Heart right ventricle (tissue), 16 donors: Measurements from ENCODE around the gene AMN1. TPM values are rescaled to one million over a fixed set of nuclear protein-coding genes. Genes with fewer than 3 reads are reported as not detected.

Experiments
- ATAC-seq, 8 donors: fragments of 200-7000 bp; cut with Tn5 transposase; one replicate each; pipeline ENCODE4 v1.9.1; 2020; ENCODE audit warnings: mild to moderate bottlenecking in 8 of 8, moderate library complexity in 8 of 8, moderate number of reproducible peaks in 1 of 8
- DNase-seq, 2 donors: peaks; one replicate each; pipeline ENCODE4 v3.0.0-alpha.2; 2020
- H3K27ac ChIP-seq, 10 donors: fragments of 200-600 bp; sonication (generic) in 2 of 10; one replicate each; pipeline versions ENCODE4 v1.5.0 to v1.8.0; 2020 to 2022; ENCODE audit warnings: mild to moderate bottlenecking in 3 of 10
- H3K27me3 ChIP-seq, 7 donors: fragments of 200-600 bp; one replicate each; pipeline ENCODE4 v1.8.0; 2021 to 2022; ENCODE audit warnings: mild to moderate bottlenecking in 2 of 7
- H3K36me3 ChIP-seq, 9 donors: fragments of 200-600 bp; sonication (generic) in 1 of 9; one replicate each; pipeline versions ENCODE4 v1.5.0 to v1.8.0; 2020 to 2022; ENCODE audit warnings: mild to moderate bottlenecking in 2 of 9
- H3K4me1 ChIP-seq, 9 donors: fragments of 200-600 bp; sonication (generic) in 1 of 9; one replicate each; pipeline versions ENCODE4 v1.5.0 to v1.8.0; 2020 to 2022; ENCODE audit warnings: mild to moderate bottlenecking in 4 of 9
- H3K4me3 ChIP-seq, 10 donors: fragments of 200-600 bp; sonication (generic) in 2 of 10; one replicate each; pipeline versions ENCODE4 v1.5.0 to v1.8.0; 2020 to 2022; ENCODE audit warnings: mild to moderate bottlenecking in 7 of 10, moderate library complexity in 2 of 10
- H3K9me3 ChIP-seq, 11 donors: fragments of 200-600 bp in 10 of 11; sonication (generic) in 2 of 11; one replicate each; pipeline versions ENCODE4 v1.5.0 to v1.8.0; 2013 to 2022; ENCODE audit warnings: mild to moderate bottlenecking in 2 of 11, control low read depth in 1 of 11, moderate library complexity in 1 of 11
- WGBS, 2 donors: extraction: QIAGEN DNeasy Blood & Tissue Kit; methylation state at CpG; one replicate each; pipeline ENCODE4 v1.1.7; 2013; ENCODE audit warnings: inconsistent platforms in 1 of 2; 5-methylcytosine and 5-hydroxymethylcytosine counted together
- intact Hi-C, 10 donors: fragments of 100-400 bp; cut with DNase I; formaldehyde crosslinking; loops; one replicate each; pipeline versions ENCODE4 v1.11.1 to v1.14.2; 2022
- polyA plus RNA-seq, 2 donors: library from polyadenylated mRNA; stranded (reverse); fragments of 200-250 nt; gene quantifications; one replicate each; pipeline ENCODE4 v1.2.3, GENCODE V29; 2013
- total RNA-seq, 10 donors: library from RNA; stranded (reverse); fragmentation: NEBNext Ultra II Directional in 3 of 10; extraction: Animal tissue kit (Norgen Biotek cat#: 25700) in 3 of 10; gene quantifications; one replicate each; pipeline versions ENCODE4 v1.2.1 to v1.2.4, GENCODE V29; 2021 to 2023
- TF ChIP-seq, protein P1 (sequence below), 9 donors: fragments of 200-600 bp; sonication (generic) in 2 of 9; IDR thresholded peaks; one replicate each; pipeline versions ENCODE4 v1.5.0 to v1.8.0; 2021 to 2022; ENCODE audit warnings: antibody characterized with exemption in 9 of 9, mild to moderate bottlenecking in 5 of 9, moderate library complexity in 1 of 9
- donor health status: Arrhythmogenic right ventricular cardiomyopathy.
- donor health status: ischemic (EF 13 %, LVEDD 7.1; RV severe dilation, severe dysfunction).
- donor health status: healthy with polysubstance abuse.
- donor health status: DM: no; HTN: yes; CAD: no.
- donor health status: DM: no; HTN: no; CAD: no.
- donor health status: ischemic (EF 25% LVEDD 6.9; RV normal size, moderate dysfunction).
- donor health status: ischemic (EF 25% LVEDD 5.7; RV mildly dilated, moderate dysfunction).
- donor health status: healthy.
- donor health status: DM: yes; HTN: yes; CAD: no.
- donor health status: Ischemic cardiomyopathy.
- donor health status: ischemic (EF 35%, LVEDD 5.7; RV mildly dilated, moderate dysfunction).
- donor health status: nonischemic (EF 11% LVEDD 7.7; RV severe dilation, severe dysfunction).
- donor health status: DM: yes; HTN: yes; CAD: no.
- donor health status: PGD.
- donor health status: ischemic (EF 29% LVEDD 5.4; RV normal size, mild dysfunction).
- donor health status: nonischemic (EF 23%, LVEDD 6.1; RV moderate dilation, normal function).

AMN1 gene
- total and polyA plus RNA-seq, 12 donors = 11.3 to 24.9 (median 14.0) TPM

DNA sequence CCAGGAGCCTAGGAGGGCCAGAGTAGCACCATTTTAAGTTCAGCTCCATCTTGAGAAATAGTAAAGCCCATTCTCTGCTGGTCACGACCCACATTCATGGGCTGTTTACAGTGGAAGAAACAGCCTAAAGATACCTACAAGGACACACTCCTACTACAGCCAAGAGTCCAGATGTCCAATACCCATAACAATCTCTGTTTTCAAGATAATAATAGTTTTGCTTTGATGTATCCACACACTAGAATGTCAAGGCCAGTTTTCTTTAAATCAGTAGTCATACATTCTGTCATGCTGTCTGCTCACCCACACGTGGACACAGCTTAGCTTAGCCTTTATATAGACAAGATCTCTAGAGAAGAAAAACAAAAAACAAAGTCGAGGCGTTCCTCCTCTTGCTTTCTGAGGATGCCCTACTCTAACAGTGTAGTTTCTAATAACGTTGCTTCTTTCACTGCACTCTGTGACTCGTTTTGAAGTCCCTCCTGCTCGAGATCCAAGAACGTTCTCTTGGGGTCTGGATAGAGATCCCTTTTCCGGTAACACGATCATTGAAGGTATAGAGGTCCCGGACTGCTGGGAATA, 87.2 kb downstream of the AMN1 start:
- H3K36me3 ChIP-seq = no peaks in the 10 kb centered on the region
- H3K27me3 ChIP-seq = no peaks in the 10 kb centered on the region
- TF ChIP-seq, protein P1, sequence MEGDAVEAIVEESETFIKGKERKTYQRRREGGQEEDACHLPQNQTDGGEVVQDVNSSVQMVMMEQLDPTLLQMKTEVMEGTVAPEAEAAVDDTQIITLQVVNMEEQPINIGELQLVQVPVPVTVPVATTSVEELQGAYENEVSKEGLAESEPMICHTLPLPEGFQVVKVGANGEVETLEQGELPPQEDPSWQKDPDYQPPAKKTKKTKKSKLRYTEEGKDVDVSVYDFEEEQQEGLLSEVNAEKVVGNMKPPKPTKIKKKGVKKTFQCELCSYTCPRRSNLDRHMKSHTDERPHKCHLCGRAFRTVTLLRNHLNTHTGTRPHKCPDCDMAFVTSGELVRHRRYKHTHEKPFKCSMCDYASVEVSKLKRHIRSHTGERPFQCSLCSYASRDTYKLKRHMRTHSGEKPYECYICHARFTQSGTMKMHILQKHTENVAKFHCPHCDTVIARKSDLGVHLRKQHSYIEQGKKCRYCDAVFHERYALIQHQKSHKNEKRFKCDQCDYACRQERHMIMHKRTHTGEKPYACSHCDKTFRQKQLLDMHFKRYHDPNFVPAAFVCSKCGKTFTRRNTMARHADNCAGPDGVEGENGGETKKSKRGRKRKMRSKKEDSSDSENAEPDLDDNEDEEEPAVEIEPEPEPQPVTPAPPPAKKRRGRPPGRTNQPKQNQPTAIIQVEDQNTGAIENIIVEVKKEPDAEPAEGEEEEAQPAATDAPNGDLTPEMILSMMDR (IDR thresholded peaks at IDR 0.05) = no peak
- H3K27ac ChIP-seq = no peak overlapping the region
- intact Hi-C loops = no loop called here
- no peak for ATAC-seq
- H3K4me3 ChIP-seq = no peak overlapping the region
- WGBS, 2 donors = 68 to 75% methylated on average over 11 of the region's 11 CpGs
- no peak for DNase-seq
- H3K9me3 ChIP-seq = no peaks in the 10 kb centered on the region
- H3K4me1 ChIP-seq = peaks cover 0 to 4% (median 0%) of the 10 kb centered on the region in 9 donors

- no peaks in the 10 kb centered on the region for H3K9me3 ChIP-seq
- ATAC-seq (no peak), DNase-seq (no peak)
- WGBS, 2 donors = 86 to 89% methylated on average over 1 of the region's 1 CpG
- TF ChIP-seq, protein P1 (IDR thresholded peaks at IDR 0.05) = no peak
- peaks cover 2 to 24% (median 13%) of the 10 kb centered on the region in 9 donors for H3K4me1 ChIP-seq
- H3K27me3 ChIP-seq = no peaks in the 10 kb centered on the region
- H3K4me3 ChIP-seq = no peak overlapping the region
- no peak overlapping the region for H3K27ac ChIP-seq
- H3K36me3 ChIP-seq = no peaks in the 10 kb centered on the region
- intact Hi-C loops = loop anchor here in 3 of 10 donors (2.0 to 5.0 kb wide), 3 partner anchors 42 to 232 kb away; partner anchors contain the start of gene DENND5B (in 1 of the 3)
These were observed 94.2 kb downstream of the AMN1 start for GRCh38 chr12:31634620-31635019.

DNA sequence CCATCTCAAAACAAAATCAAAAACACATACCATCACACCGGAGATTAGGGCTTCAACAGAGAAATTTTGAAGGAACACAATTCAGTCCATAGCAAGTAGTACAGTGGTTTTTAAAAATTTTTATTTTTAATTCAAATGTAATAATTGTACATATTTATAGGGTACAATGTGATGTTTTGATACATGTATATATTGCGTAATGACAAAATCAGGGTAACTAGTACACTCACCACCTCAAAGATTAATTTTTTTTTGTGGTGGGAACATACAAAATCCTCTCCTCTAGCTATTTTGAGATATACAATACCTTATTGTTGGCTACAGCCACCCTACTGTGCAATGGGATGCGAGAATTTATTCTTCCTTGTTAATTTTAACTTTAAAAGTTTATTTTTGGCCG, 95.4 kb downstream of the AMN1 start:
- no peak for ATAC-seq
- Histone ChIP-seq H3K4me1 (peaks cover 6 to 28% (median 17%) of the 10 kb centered on the region in 9 donors), H3K36me3 (no peaks in the 10 kb centered on the region), H3K9me3 (no peaks in the 10 kb centered on the region), H3K4me3 (no peak overlapping the region), H3K27me3 (no peaks in the 10 kb centered on the region), H3K27ac (no peak overlapping the region)
- 82 to 95% methylated on average over 4 of the region's 4 CpGs for WGBS, 2 donors
- TF ChIP-seq, protein P1 (IDR thresholded peaks at IDR 0.05) = no peak
- no peak for DNase-seq
- intact Hi-C loops = loop anchor here in 1 of 10 donors (5.0 kb wide), 1 partner anchor 41 kb away; the partner anchor contains the start of gene DENND5B

- Histone ChIP-seq H3K27ac (no peak overlapping the region), H3K36me3 (no peaks in the 10 kb centered on the region), H3K4me3 (no peak overlapping the region), H3K4me1 (peaks cover 6 to 25% (median 17%) of the 10 kb centered on the region in 9 donors), H3K27me3 (no peaks in the 10 kb centered on the region), H3K9me3 (no peaks in the 10 kb centered on the region)
- ATAC-seq (no peak), DNase-seq (no peak)
- TF ChIP-seq, protein P1 (IDR thresholded peaks at IDR 0.05) = no peak
- WGBS, 2 donors = 93 to 95% methylated on average over 12 of the region's 12 CpGs
- intact Hi-C loops = loop anchor here in 2 of 10 donors (2.0 to 5.0 kb wide), 2 partner anchors 40 to 41 kb away; partner anchors contain the start of gene DENND5B (in 2 of the 2)
These were observed 97.0 kb downstream of the AMN1 start for GRCh38 chr12:31631809-31632208.
